ENCODE results near the gene RANBP3L.
"Not testable (repeated sequence)": the region's sequence is repeated elsewhere in the genome, so short reads cannot be mapped to it uniquely, and the experiment has no call there.

RANBP3L gene

DNA sequence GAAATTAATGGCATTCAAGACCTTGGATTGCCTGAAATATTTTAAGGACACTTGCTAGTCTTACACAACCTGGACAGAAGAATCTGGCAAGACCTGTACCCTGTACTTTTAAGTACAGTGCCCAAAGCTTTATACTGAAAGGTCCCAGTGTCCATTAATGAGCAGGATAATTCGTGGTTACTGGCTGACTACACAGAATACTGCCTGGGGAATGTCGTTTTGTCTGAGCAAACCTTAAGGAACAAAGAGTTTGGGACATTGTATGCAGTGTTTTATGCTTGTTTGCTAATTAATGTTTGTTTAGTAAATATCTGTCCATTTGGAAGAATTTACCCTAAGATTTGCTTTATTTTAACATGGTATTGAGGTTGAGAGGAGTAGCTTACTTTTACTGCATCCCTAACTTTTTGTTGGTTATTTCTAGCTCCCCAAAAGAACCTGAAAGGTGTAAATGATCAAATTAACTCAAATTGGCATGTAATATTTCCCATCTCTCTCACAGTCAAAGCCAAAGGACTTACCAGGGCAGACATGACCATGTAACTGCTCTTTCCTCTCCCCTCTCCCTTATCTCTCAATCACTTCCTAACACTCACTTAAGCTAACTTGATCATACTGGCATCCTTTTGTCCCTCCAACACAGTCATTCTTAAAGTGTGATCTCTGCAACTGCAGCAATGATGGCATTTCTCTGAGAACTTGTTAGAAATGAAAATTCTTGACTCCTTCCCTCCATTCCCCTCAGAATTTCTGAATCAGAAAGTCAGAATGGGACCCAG is 15.7 kb downstream of the RANBP3L start:
- no peak for DNase-seq (ENCODE audit: low spot score)

GRCh38 chr5:36283775-36284174 is 17.9 kb downstream of the RANBP3L start:
- not testable (repeated sequence) for DNase-seq (ENCODE audit: low spot score)

DNA sequence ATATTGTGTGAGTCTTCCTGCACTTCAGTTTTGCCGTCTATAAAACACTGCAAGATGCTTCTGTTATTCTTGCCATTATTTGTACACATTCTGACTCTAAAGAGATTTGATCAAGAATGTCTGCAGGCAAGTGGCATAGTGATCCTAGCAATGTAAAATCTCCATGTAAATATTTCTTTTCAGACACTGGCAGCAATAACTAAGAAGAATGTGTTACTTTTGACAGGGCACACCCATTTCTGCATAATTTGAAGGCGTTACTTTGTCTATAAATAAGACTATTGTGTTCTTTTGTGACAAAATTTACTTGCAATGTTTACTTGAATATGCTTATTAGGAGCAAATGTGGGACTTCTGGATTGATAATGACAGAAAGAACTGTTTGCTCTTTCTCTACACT is 20.1 kb downstream of the RANBP3L start:
- DNase-seq (ENCODE audit: low spot score) = no peak

DNA sequence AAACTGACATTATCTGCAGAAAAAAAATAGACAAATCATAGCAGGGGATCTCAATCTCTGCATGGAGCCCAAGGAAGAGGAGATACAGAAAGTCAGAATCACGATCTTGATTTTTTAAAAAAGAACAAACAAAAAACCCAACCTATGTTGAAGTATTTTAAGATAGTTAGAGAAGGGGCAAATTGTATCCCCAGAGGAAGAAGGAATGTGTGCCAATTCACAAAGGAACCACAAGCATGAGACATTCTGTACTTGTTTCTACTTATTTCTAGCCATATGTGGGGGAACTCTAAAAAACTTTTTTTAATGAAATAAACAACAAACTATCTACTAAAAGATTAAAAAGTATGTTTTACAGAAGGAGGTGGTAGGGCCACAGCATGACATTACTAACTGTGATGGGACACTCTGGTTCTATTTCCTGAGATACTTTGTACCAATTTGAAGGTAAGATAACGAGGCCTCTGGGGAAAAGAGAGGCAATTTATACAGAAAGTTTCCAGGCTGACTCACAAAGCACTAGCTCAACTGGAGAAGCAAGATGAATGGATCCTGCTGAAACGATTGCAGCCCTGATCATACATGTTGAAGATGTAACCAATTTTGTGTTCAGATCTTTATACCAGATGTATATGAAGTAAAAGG is 22.5 kb downstream of the RANBP3L start:
- no peak for DNase-seq (ENCODE audit: low spot score)

- no peak for DNase-seq (ENCODE audit: low spot score)
These were observed 24.1 kb downstream of the RANBP3L start for GRCh38 chr5:36277521-36278176.

- no peak for DNase-seq (ENCODE audit: low spot score)
These were observed 24.8 kb downstream of the RANBP3L start for GRCh38 chr5:36276864-36277263.

- no peak for DNase-seq (ENCODE audit: low spot score)
These were observed 27.7 kb downstream of the RANBP3L start for GRCh38 chr5:36273809-36274526.

- DNase-seq (ENCODE audit: low spot score) = no peak
These were observed 29.5 kb downstream of the RANBP3L start for GRCh38 chr5:36272136-36272690.

GRCh38 chr5:36270876-36271575 is 30.7 kb downstream of the RANBP3L start:
- no peak for DNase-seq (ENCODE audit: low spot score)

DNA sequence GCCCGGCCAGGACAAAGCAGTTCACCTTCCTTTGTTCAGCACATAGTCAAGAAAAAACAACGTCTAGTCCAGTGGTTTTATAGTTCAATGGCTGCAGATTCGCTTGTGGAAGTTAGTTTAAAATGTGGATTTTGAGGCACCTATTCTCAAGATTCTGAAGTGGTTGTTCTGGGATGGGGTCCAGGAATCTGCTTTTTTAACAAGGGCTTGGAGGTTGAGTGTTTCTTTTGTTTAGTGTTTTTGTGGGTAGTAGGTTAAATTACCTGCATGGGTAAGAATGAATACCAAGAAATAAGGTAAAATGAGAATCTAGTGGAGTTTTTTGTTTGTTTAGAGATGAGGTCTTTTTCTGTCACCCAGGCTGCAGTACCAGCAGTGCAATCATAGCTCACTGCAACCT is 31.5 kb downstream of the RANBP3L start:
- no peak for DNase-seq (ENCODE audit: low spot score)

DNA sequence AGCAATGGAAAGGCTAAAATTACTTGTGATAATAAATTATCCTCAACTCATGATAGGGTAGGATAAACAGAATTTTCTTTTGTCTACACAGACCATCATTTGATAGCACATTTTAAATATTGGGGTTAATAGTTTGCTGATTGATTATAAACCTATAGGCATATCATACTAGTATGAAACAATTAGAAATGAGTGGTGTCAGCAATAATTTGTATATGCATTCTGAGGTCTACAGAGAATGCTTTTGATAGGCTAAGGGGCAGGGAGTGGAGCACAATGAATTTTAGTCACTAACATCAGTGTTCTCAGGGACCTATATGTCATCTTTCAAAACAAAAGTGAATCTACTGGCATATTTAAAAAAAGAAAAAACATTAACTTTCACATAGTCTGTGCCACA is 32.2 kb downstream of the RANBP3L start:
- DNase-seq (ENCODE audit: low spot score) = no peak

DNA sequence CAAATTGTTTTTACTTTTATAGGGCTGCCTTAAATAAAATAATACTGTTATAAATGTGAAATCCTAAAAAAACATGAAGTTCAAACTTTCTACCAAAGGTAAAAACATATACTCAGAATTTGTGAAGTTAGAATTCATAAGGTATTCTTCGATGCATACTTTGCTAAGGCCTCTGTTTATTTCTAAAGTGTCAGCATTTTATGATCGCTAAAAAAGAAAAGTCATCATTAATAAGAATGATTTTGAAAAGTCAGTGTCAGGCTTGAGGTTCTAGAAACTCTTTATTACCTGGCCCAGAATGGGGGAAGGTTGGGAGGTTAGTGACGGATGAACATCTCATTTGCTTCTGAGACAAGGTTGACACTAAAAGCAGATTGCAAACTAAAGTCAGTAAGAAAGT is 33.8 kb downstream of the RANBP3L start:
- DNase-seq (ENCODE audit: low spot score) = no peak

- no peak for DNase-seq (ENCODE audit: low spot score)
These were observed 37.4 kb downstream of the RANBP3L start for GRCh38 chr5:36264202-36264760.

DNA sequence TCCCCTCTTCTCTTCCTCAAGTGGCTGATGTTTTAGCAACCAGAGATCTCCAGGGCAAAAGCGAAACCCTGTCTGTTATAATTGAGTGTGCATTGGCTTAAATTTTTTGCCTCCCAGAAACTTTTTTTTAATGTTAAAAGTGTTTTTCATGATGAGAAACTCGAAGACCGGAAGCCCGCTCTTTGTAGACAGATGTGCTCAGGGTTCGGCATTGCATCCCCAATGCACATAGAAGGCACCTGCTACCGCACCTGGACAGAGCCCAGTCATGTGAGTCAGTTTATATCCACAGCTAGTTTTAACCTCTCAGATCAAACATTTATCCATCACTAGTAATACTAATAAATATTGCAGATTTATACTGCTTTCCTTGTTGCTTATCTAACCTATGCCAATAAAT is 40.5 kb downstream of the RANBP3L start:
- DNase-seq (ENCODE audit: low spot score) = no peak

DNA sequence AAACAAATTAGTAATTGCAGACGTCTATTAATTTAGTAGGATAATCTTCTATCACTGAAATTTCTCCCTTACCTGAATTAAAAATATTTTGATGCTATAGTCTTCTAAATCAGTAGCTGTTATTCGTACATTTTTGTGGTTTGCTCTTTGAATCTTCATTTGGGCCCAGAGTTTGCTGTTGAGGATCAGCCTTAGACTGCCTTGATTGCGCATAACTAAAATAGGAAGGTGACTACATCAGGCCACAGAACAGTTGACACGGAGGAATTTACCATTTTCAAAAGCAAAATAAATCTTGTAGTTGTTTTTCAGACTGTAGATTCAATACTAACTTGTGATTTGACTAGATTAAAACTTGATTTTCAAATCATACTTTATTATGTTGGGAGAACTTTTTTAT is 48.1 kb downstream of the RANBP3L start:
- DNase-seq (ENCODE audit: low spot score) = no peak

DNA sequence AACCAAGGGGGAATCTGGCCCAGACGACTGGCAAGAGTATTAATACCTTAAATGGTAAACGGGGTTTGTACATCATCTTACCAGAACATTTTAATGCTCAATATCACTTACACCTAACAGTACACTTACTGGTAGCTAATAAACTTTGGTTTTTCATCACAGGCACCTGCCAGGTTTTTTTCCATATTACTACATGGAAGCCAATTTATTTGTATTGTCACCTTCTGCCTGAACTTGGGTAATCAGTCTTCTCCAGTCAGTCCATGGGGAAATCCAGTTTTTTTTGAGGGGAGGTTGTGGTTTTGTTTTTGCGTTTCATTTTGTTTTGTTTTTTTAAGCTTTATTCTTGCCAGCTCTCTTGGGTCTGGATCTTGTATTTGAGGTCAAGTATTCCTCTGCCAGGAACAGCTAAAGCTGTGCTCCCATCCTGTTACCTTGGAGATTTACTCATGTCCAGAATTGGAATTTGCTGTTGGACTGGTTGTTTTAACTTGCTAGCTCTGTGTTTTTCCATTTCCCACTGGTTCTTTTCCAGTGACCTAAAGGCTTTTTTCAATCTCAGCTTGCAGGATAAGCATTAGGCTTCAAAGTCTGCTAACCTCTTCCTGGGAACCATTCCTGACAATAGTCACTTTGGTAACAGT is 48.9 kb downstream of the RANBP3L start:
- no peak for DNase-seq (ENCODE audit: low spot score)

DNA sequence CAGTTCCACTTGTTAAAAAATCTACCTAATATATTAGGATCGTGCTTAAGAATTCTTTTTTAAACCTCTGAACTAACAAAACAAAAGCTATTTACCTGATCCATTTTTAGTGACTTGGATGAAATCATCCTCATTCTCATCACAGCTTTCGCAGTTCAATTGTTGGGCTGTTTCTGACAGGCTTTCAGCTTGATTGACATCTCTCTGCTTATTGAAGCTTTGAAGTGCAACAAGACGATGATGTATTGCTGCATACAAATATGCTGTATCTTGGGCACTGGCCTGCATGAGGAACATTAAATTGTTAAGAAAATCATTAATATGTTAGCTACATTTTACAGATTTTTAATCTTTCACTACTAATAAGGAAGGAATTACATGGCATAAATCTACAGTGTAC is 50.5 kb downstream of the RANBP3L start:
- DNase-seq (ENCODE audit: low spot score) = no peak

DNA sequence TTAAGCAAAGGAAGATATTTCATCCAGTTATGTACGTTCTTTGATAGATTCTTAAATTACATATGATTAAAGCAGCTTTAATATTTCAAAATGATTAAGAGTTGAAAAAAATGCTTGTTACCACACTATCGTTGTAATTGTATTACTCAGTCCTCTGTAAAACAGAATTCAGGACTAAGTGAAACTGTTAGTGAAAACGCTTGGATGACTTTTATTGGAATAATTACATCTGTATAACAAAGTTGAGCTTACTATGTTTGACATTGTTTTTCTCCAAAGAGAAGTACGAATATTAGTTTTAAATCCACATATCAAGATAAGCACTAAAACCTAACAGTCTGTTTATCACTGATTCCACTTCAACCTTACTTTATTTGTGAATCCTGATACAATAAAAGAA is 51.3 kb downstream of the RANBP3L start:
- no peak for DNase-seq (ENCODE audit: low spot score)

DNA sequence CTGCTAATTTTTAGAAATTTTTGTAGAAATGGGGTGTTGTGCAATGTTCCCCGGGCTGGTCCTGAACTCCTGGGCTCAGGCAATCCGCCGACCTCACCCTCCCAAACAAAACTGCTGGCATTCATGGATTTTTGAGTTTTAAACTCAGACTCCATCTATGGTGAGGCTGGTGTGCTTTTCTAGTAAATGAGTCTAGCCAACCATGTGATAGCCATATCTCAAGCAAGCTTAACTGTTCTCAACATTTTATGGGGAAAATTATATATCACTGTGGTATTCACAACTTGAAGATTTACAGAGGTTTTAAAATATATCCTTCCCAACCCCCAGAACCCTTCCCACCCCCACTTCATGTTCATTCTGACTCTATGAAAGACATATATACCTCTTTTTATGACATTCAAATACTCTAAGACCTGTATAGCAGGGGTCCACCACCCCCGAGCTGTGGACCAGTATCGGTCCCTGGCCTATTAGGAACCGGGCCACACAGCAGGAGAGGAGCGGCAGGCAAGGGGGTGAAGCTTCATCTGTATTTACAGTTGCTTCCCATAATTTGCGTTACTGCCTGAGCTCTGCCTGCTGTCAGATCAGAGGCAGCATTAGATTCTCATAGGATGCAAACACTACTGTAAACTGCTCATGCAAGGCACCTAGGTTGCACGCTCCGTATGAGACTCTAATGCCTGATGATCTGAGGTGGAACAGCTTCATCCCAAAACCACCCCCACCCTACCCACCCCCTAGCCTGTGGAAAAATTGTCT is 55.5 kb downstream of the RANBP3L start:
- DNase-seq (ENCODE audit: low spot score) = no peak

DNA sequence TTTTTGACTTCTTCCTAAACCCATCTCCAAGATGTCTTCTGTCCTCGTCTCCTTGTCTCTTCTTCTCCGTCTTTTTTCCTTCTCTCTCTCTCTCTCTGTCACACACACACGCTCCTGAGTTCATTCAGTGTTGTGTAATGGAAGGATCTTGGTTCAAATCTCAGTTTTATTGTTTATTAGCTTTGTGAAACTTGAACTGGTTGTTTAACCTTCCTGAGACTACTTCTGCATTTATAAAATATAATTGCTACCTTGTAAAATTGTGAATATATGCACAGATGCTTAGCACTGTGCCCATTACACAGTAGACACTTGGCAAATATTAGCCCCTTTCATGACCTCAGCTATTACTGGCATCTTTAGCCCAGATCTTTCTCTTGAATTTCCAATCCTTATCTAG is 57.6 kb downstream of the RANBP3L start:
- no peak for DNase-seq (ENCODE audit: low spot score)

Data from SK-N-DZ (cell line).